Neuron (in vitro differentiated cells): ENCODE data around the gene INAFM1.
"Not testable (repeated sequence)": the region's sequence is repeated elsewhere in the genome, so short reads cannot be mapped to it uniquely, and the experiment has no call there.

Source experiments
- H2AFZ ChIP-seq: one replicate; pipeline ENCODE4 v1.6.1; 2013; ENCODE audit warnings: low read depth, mild to moderate bottlenecking, inconsistent platforms, low read length, moderate library complexity
- H3K27me3 ChIP-seq: one replicate; pipeline ENCODE4 v1.6.1; 2013; ENCODE audit warnings: low read length; ENCODE audit not compliant: insufficient read depth
- H3K36me3 ChIP-seq: one replicate; pipeline ENCODE4 v1.6.1; 2013; ENCODE audit warnings: low read length; ENCODE audit not compliant: insufficient read depth
- H3K4me1 ChIP-seq: one replicate; pipeline ENCODE4 v1.6.1; 2013; ENCODE audit warnings: low read length; ENCODE audit not compliant: insufficient read depth
- H3K4me3 ChIP-seq: 2 replicates; pipeline ENCODE4 v1.5.1; 2013; ENCODE audit warnings: mild to moderate bottlenecking, low read length, moderate library complexity
- H3K9me3 ChIP-seq: one replicate; pipeline ENCODE4 v1.6.1; 2013; ENCODE audit warnings: low read length

INAFM1 gene

GRCh38 chr19:47268028-47268427 is 6.7 kb upstream of the INAFM1 start:
- no peaks in the 10 kb centered on the region for H3K9me3 ChIP-seq
- no peaks in the 10 kb centered on the region for H3K27me3 ChIP-seq
- H2AFZ ChIP-seq: no peak overlapping the region
- H3K4me1 ChIP-seq: peaks cover 8% of the 10 kb centered on the region
- H3K36me3 ChIP-seq: peaks cover 49% of the 10 kb centered on the region
- no peak overlapping the region for H3K4me3 ChIP-seq

GRCh38 chr19:47269596-47269995 is 5.1 kb upstream of the INAFM1 start:
- Histone ChIP-seq H3K36me3 (peaks cover 42% of the 10 kb centered on the region), H3K4me1 (peaks cover 14% of the 10 kb centered on the region), H3K4me3 (no peak overlapping the region), H3K9me3 (no peaks in the 10 kb centered on the region), H3K27me3 (no peaks in the 10 kb centered on the region), H2AFZ (no peak overlapping the region)

GRCh38 chr19:47270408-47270807 is 4.3 kb upstream of the INAFM1 start:
- no peak overlapping the region for H2AFZ ChIP-seq
- no peaks in the 10 kb centered on the region for H3K9me3 ChIP-seq
- no peaks in the 10 kb centered on the region for H3K27me3 ChIP-seq
- peaks cover 17% of the 10 kb centered on the region for H3K4me1 ChIP-seq
- peaks cover 35% of the 10 kb centered on the region for H3K36me3 ChIP-seq
- H3K4me3 ChIP-seq: no peak overlapping the region

- Histone ChIP-seq H3K9me3 (no peaks in the 10 kb centered on the region), H3K4me1 (peaks cover 28% of the 10 kb centered on the region), H3K36me3 (peaks cover 27% of the 10 kb centered on the region), H3K4me3 (no peak overlapping the region), H2AFZ (no peak overlapping the region), H3K27me3 (no peaks in the 10 kb centered on the region)
These were observed 2.7 kb upstream of the INAFM1 start for GRCh38 chr19:47271949-47272348.

GRCh38 chr19:47272448-47273312 is 2.0 kb upstream of the INAFM1 start:
- no peaks in the 10 kb centered on the region for H3K27me3 ChIP-seq
- peak overlapping the region; percentile 40 for H2AFZ ChIP-seq
- peaks cover 28% of the 10 kb centered on the region for H3K4me1 ChIP-seq
- no peaks in the 10 kb centered on the region for H3K9me3 ChIP-seq
- peaks cover 22% of the 10 kb centered on the region for H3K36me3 ChIP-seq
- peak overlapping the region; percentile 87 for H3K4me3 ChIP-seq

GRCh38 chr19:47273313-47274070 is 1.2 kb upstream of the INAFM1 start:
- peaks cover 19% of the 10 kb centered on the region for H3K36me3 ChIP-seq
- H2AFZ ChIP-seq: peak overlapping the region; percentile 40
- peaks cover 28% of the 10 kb centered on the region for H3K4me1 ChIP-seq
- no peaks in the 10 kb centered on the region for H3K27me3 ChIP-seq
- H3K9me3 ChIP-seq: no peaks in the 10 kb centered on the region
- H3K4me3 ChIP-seq: peak overlapping the region; percentile 87

- H3K9me3 ChIP-seq: no peaks in the 10 kb centered on the region
- H3K4me3 ChIP-seq: peak overlapping the region; percentile 60
- peaks cover 28% of the 10 kb centered on the region for H3K4me1 ChIP-seq
- H3K36me3 ChIP-seq: peaks cover 11% of the 10 kb centered on the region
- H3K27me3 ChIP-seq: no peaks in the 10 kb centered on the region
- H2AFZ ChIP-seq: no peak overlapping the region
These were observed 441 bp downstream of the INAFM1 start for GRCh38 chr19:47274891-47275761.

GRCh38 chr19:47275791-47276461 is 1.2 kb downstream of the INAFM1 start:
- no peaks in the 10 kb centered on the region for H3K9me3 ChIP-seq
- peaks cover 28% of the 10 kb centered on the region for H3K4me1 ChIP-seq
- peak overlapping the region; percentile 60 for H3K4me3 ChIP-seq
- H3K27me3 ChIP-seq: no peaks in the 10 kb centered on the region
- no peak overlapping the region for H2AFZ ChIP-seq
- H3K36me3 ChIP-seq: peaks cover 3% of the 10 kb centered on the region

- H3K9me3 ChIP-seq, H3K36me3 ChIP-seq, H3K27me3 ChIP-seq, H2AFZ ChIP-seq, H3K4me3 ChIP-seq: not testable (repeated sequence)
- H3K4me1 ChIP-seq: peaks cover 28% of the 10 kb centered on the region
These were observed 1.8 kb downstream of the INAFM1 start for GRCh38 chr19:47276513-47276912.

GRCh38 chr19:47280183-47280797 is 5.6 kb downstream of the INAFM1 start:
- Histone ChIP-seq H3K9me3 (no peaks in the 10 kb centered on the region), H3K4me1 (peaks cover 12% of the 10 kb centered on the region), H2AFZ (no peak overlapping the region), H3K4me3 (no peak overlapping the region), H3K27me3 (no peaks in the 10 kb centered on the region), H3K36me3 (no peaks in the 10 kb centered on the region)

- H3K4me1 ChIP-seq: no peaks in the 10 kb centered on the region
- no peaks in the 10 kb centered on the region for H3K36me3 ChIP-seq
- H3K4me3 ChIP-seq: no peak overlapping the region
- H2AFZ ChIP-seq: no peak overlapping the region
- no peaks in the 10 kb centered on the region for H3K9me3 ChIP-seq
- H3K27me3 ChIP-seq: no peaks in the 10 kb centered on the region
These were observed 8.8 kb downstream of the INAFM1 start for GRCh38 chr19:47283405-47284059.
